ENCODE measurements around the gene LAMB1.

LAMB1 gene

GRCh38 chr7:107982918-107983389 lies 20.0 kb downstream of the LAMB1 start:
- no peak overlapping the region for H3K27ac ChIP-seq
- ChIA-PET CTCF (interaction anchor here (0.7 to 1.1 kb wide), 3 partner anchors 10 to 21 kb away, joined by 3 read pairs; no protein-coding TSS in a partner anchor), POLR2A (ENCODE audit: low non-redundant PET) (no interaction called here)
- no peak for TF ChIP-seq CTCF (conservative IDR thresholded peaks at IDR 0.05; ENCODE audit: low read depth)
- DNase-seq (ENCODE audit: low spot score), result no peak

GRCh38 chr7:107982042-107982840 lies 20.7 kb downstream of the LAMB1 start:
- no peak for DNase-seq (ENCODE audit: low spot score)
- TF ChIP-seq CTCF (conservative IDR thresholded peaks at IDR 0.05; ENCODE audit: low read depth), result no peak
- CTCF ChIA-PET, result interaction anchor here (1.1 kb wide), 1 partner anchor 11 kb away, joined by 3 read pairs; no protein-coding TSS in a partner anchor
- no peak overlapping the region for H3K27ac ChIP-seq
- POLR2A ChIA-PET (ENCODE audit: low non-redundant PET), result no interaction called here

GRCh38 chr7:107981466-107981865 lies 21.5 kb downstream of the LAMB1 start:
- no peak overlapping the region for H3K27ac ChIP-seq
- no peak for DNase-seq (ENCODE audit: low spot score)
- POLR2A ChIA-PET (ENCODE audit: low non-redundant PET), result no interaction called here
- CTCF ChIA-PET, result no interaction called here
- no peak for TF ChIP-seq CTCF (conservative IDR thresholded peaks at IDR 0.05; ENCODE audit: low read depth)

- CTCF ChIA-PET, result interaction anchor here (0.7 kb wide), 1 partner anchor 129 kb away, joined by 5 read pairs; no protein-coding TSS in a partner anchor
- POLR2A ChIA-PET (ENCODE audit: low non-redundant PET), result no interaction called here
- no peak overlapping the region for H3K27ac ChIP-seq
- DNase-seq (ENCODE audit: low spot score), result no peak
- no peak for TF ChIP-seq CTCF (conservative IDR thresholded peaks at IDR 0.05; ENCODE audit: low read depth)
Measured at GRCh38 chr7:107980671-107981190, 22.2 kb downstream of the LAMB1 start.

GRCh38 chr7:107980171-107980570 lies 22.8 kb downstream of the LAMB1 start:
- no peak for DNase-seq (ENCODE audit: low spot score)
- POLR2A ChIA-PET (ENCODE audit: low non-redundant PET), result no interaction called here
- CTCF ChIA-PET, result interaction anchor here (0.7 kb wide), 1 partner anchor 129 kb away, joined by 5 read pairs; no protein-coding TSS in a partner anchor
- H3K27ac ChIP-seq, result no peak overlapping the region
- no peak for TF ChIP-seq CTCF (conservative IDR thresholded peaks at IDR 0.05; ENCODE audit: low read depth)

GRCh38 chr7:107978815-107979408 lies 24.0 kb downstream of the LAMB1 start:
- no peak for DNase-seq (ENCODE audit: low spot score)
- TF ChIP-seq CTCF (conservative IDR thresholded peaks at IDR 0.05; ENCODE audit: low read depth), result no peak
- ChIA-PET POLR2A (ENCODE audit: low non-redundant PET) (no interaction called here), CTCF (no interaction called here)
- no peak overlapping the region for H3K27ac ChIP-seq

Data from RWPE1 (cell line).